Nephron (organoid): ENCODE measurements around the gene UBE2B.

Source experiments
- H3K27ac Mint-ChIP-seq, 3 experiments: 2 replicates each; pipeline ENCODE4 v1.8.0; 2020; ENCODE audit warnings: mixed read lengths in 3 of 3, mild to moderate bottlenecking in 2 of 3, moderate library complexity in 1 of 3
- H3K27me3 Mint-ChIP-seq: 2 replicates; pipeline ENCODE4 v1.8.0; 2021; ENCODE audit warnings: low read depth, mild to moderate bottlenecking, moderate library complexity, mixed read lengths
- H3K36me3 Mint-ChIP-seq: 2 replicates; pipeline ENCODE4 v1.8.0; 2020; ENCODE audit warnings: low read depth, mixed read lengths
- H3K4me1 Mint-ChIP-seq: 2 replicates; pipeline ENCODE4 v1.8.0; 2020; ENCODE audit warnings: mixed read lengths
- H3K4me3 Mint-ChIP-seq, 3 experiments: 2 replicates each; pipeline ENCODE4 v1.8.0; 2020; ENCODE audit warnings: mild to moderate bottlenecking in 3 of 3, mixed read lengths in 3 of 3, moderate library complexity in 2 of 3
- H3K9me3 Mint-ChIP-seq: 2 replicates; pipeline ENCODE4 v1.8.0; 2020; ENCODE audit warnings: mixed read lengths
- CTCF ChIP-seq, 3 experiments: fragments of 200-600 bp; sonication (generic); IDR thresholded peaks; one replicate each; pipeline ENCODE4 v1.5.0; 2021; ENCODE audit warnings: antibody characterized with exemption in 3 of 3; ENCODE audit not compliant: unreplicated experiment in 3 of 3

Gene UBE2B

GRCh38 chr5:134409321-134409720, 38.0 kb downstream of the UBE2B start:
- no peaks in the 10 kb centered on the region for H3K27me3 Mint-ChIP-seq
- peak overlapping the region in 1 of 3 experiments; percentile 39 for H3K27ac Mint-ChIP-seq
- peaks cover 9% of the 10 kb centered on the region for H3K36me3 Mint-ChIP-seq
- peak overlapping the region; percentile 65 to 96 (median 66) for H3K4me3 Mint-ChIP-seq
- TF ChIP-seq CTCF (IDR thresholded peaks at IDR 0.05; ENCODE audit: unreplicated experiment in 3 of 3), result no peak
- peaks cover 17% of the 10 kb centered on the region for H3K4me1 Mint-ChIP-seq
- H3K9me3 Mint-ChIP-seq, result no peaks in the 10 kb centered on the region

- Mint-ChIP-seq H3K27ac (peak overlapping the region; percentile 37 to 78 (median 64)), H3K4me3 (peak overlapping the region; percentile 96 to 97 (median 96)), H3K9me3 (no peaks in the 10 kb centered on the region), H3K27me3 (no peaks in the 10 kb centered on the region), H3K36me3 (peaks cover 9% of the 10 kb centered on the region), H3K4me1 (peaks cover 17% of the 10 kb centered on the region)
- TF ChIP-seq CTCF (IDR thresholded peaks at IDR 0.05; ENCODE audit: unreplicated experiment in 3 of 3), result no peak
Observed at GRCh38 chr5:134410822-134411221, 39.5 kb downstream of the UBE2B start.

- H3K27me3 Mint-ChIP-seq, result no peaks in the 10 kb centered on the region
- H3K4me1 Mint-ChIP-seq, result peaks cover 17% of the 10 kb centered on the region
- H3K27ac Mint-ChIP-seq, result peak overlapping the region; percentile 37 to 78 (median 56)
- peaks cover 9% of the 10 kb centered on the region for H3K36me3 Mint-ChIP-seq
- peak overlapping the region; percentile 96 to 97 (median 96) for H3K4me3 Mint-ChIP-seq
- no peaks in the 10 kb centered on the region for H3K9me3 Mint-ChIP-seq
- TF ChIP-seq CTCF (IDR thresholded peaks at IDR 0.05; ENCODE audit: unreplicated experiment in 3 of 3), result no peak
Observed at GRCh38 chr5:134411228-134411545, 39.8 kb downstream of the UBE2B start.

- TF ChIP-seq CTCF (IDR thresholded peaks at IDR 0.05; ENCODE audit: unreplicated experiment in 3 of 3), result peak; percentile 63 to 72 (median 66)
- peak within 1 kb of the TSS; percentile 96 to 97 (median 96) for H3K4me3 Mint-ChIP-seq
- peak within 1 kb of the TSS; percentile 37 to 78 (median 64) for H3K27ac Mint-ChIP-seq
- peaks cover 17% of the 10 kb centered on the region for H3K4me1 Mint-ChIP-seq
- peaks cover 9% of the 10 kb centered on the region for H3K36me3 Mint-ChIP-seq
- no peaks in the 10 kb centered on the region for H3K9me3 Mint-ChIP-seq
- no peaks in the 10 kb centered on the region for H3K27me3 Mint-ChIP-seq
Observed at GRCh38 chr5:134411546-134412266, 40.3 kb downstream of the UBE2B start, which contains the start of gene CDKN2AIPNL. Gene CDKN2AIPNL, minus strand, starts transcription at chr5:134411881. Its CDS starts 27 bp downstream, at chr5:134411854.

- H3K27ac Mint-ChIP-seq, result peak overlapping the region in 1 of 3 experiments; percentile 39
- H3K4me1 Mint-ChIP-seq, result peaks cover 17% of the 10 kb centered on the region
- no peaks in the 10 kb centered on the region for H3K9me3 Mint-ChIP-seq
- no peak for TF ChIP-seq CTCF (IDR thresholded peaks at IDR 0.05; ENCODE audit: unreplicated experiment in 3 of 3)
- H3K36me3 Mint-ChIP-seq, result peaks cover 4% of the 10 kb centered on the region
- peak overlapping the region; percentile 57 to 66 (median 61) for H3K4me3 Mint-ChIP-seq
- H3K27me3 Mint-ChIP-seq, result no peaks in the 10 kb centered on the region
Observed at GRCh38 chr5:134413046-134413445, 41.7 kb downstream of the UBE2B start.

- H3K36me3 Mint-ChIP-seq, result no peaks in the 10 kb centered on the region
- peaks cover 3% of the 10 kb centered on the region for H3K9me3 Mint-ChIP-seq
- no peak overlapping the region for H3K4me3 Mint-ChIP-seq
- no peak overlapping the region for H3K27ac Mint-ChIP-seq
- no peaks in the 10 kb centered on the region for H3K27me3 Mint-ChIP-seq
- no peaks in the 10 kb centered on the region for H3K4me1 Mint-ChIP-seq
- no peak for TF ChIP-seq CTCF (IDR thresholded peaks at IDR 0.05; ENCODE audit: unreplicated experiment in 3 of 3)
Observed at GRCh38 chr5:134417707-134418106, 46.3 kb downstream of the UBE2B start.
